Measurements from ENCODE around the gene THUMPD2. TPM values are rescaled to one million over a fixed set of nuclear protein-coding genes. Genes with fewer than 3 reads are reported as not detected.
A peak's percentile ranks its signal among the peaks of the same experiment; 100 is the strongest.

The THUMPD2 gene
- total RNA-seq, 3 donors from 2014 or later: 8.4 to 11.4 (median 8.7) TPM

GRCh38 chr2:39743269-39743776 is 35.7 kb downstream of the THUMPD2 start:
- intact Hi-C loops (cut with DNase I, micrococcal nuclease): no loop called here
- Histone ChIP-seq H3K4me3 (no peak overlapping the region), H3K4me1 (ENCODE audit: low read depth) (no peaks in the 10 kb centered on the region), H3K9me3 (no peaks in the 10 kb centered on the region), H3K36me3 (ENCODE audit: low read depth) (no peaks in the 10 kb centered on the region)
- ATAC-seq (no peak), DNase-seq (no peak)
- no peak for TF ChIP-seq CTCF (IDR thresholded peaks at IDR 0.05)

GRCh38 chr2:39741871-39742270 is 37.2 kb downstream of the THUMPD2 start:
- intact Hi-C loops (cut with DNase I, micrococcal nuclease): no loop called here
- no peak for TF ChIP-seq CTCF (IDR thresholded peaks at IDR 0.05)
- no peak for ATAC-seq
- no peaks in the 10 kb centered on the region for H3K4me1 ChIP-seq (ENCODE audit: low read depth)
- DNase-seq: no peak
- H3K9me3 ChIP-seq: no peaks in the 10 kb centered on the region
- H3K4me3 ChIP-seq: no peak overlapping the region
- H3K36me3 ChIP-seq (ENCODE audit: low read depth): no peaks in the 10 kb centered on the region

- intact Hi-C loops (cut with DNase I, micrococcal nuclease): no loop called here
- Histone ChIP-seq H3K4me1 (ENCODE audit: low read depth) (no peaks in the 10 kb centered on the region), H3K4me3 (no peak overlapping the region), H3K36me3 (ENCODE audit: low read depth) (no peaks in the 10 kb centered on the region), H3K9me3 (no peaks in the 10 kb centered on the region)
- TF ChIP-seq CTCF (IDR thresholded peaks at IDR 0.05): no peak
- DNase-seq (no peak), ATAC-seq (no peak)
Observed at GRCh38 chr2:39739386-39739785, 39.7 kb downstream of the THUMPD2 start.

GRCh38 chr2:39738936-39739335 is 40.1 kb downstream of the THUMPD2 start:
- H3K4me1 ChIP-seq (ENCODE audit: low read depth): no peaks in the 10 kb centered on the region
- intact Hi-C loops (cut with DNase I, micrococcal nuclease): no loop called here
- ATAC-seq (no peak), DNase-seq (no peak)
- TF ChIP-seq CTCF (IDR thresholded peaks at IDR 0.05): no peak
- H3K4me3 ChIP-seq: no peak overlapping the region
- no peaks in the 10 kb centered on the region for H3K36me3 ChIP-seq (ENCODE audit: low read depth)
- no peaks in the 10 kb centered on the region for H3K9me3 ChIP-seq

GRCh38 chr2:39737661-39738060 is 41.4 kb downstream of the THUMPD2 start:
- no peak overlapping the region for H3K4me3 ChIP-seq
- intact Hi-C loops (cut with DNase I, micrococcal nuclease): no loop called here
- H3K4me1 ChIP-seq (ENCODE audit: low read depth): no peaks in the 10 kb centered on the region
- TF ChIP-seq CTCF (IDR thresholded peaks at IDR 0.05): no peak
- H3K36me3 ChIP-seq (ENCODE audit: low read depth): no peaks in the 10 kb centered on the region
- no peaks in the 10 kb centered on the region for H3K9me3 ChIP-seq
- ATAC-seq: no peak
- DNase-seq: peak in 1 of 3 donors; percentile 4

GRCh38 chr2:39736640-39737039 is 42.4 kb downstream of the THUMPD2 start:
- intact Hi-C loops (cut with DNase I, micrococcal nuclease): no loop called here
- H3K36me3 ChIP-seq (ENCODE audit: low read depth): no peaks in the 10 kb centered on the region
- DNase-seq: no peak

More at GRCh38 chr2:39736640-39737039, 42.4 kb downstream of the THUMPD2 start:
- no peak for ATAC-seq
- no peaks in the 10 kb centered on the region for H3K4me1 ChIP-seq (ENCODE audit: low read depth)
- H3K4me3 ChIP-seq: no peak overlapping the region
- TF ChIP-seq CTCF (IDR thresholded peaks at IDR 0.05): no peak
- no peaks in the 10 kb centered on the region for H3K9me3 ChIP-seq

Data from mucosa of descending colon (tissue), 3 donors.